Osteocyte (in vitro differentiated cells): Measurements from ENCODE around the gene GFM1. TPM values are rescaled to one million over a fixed set of nuclear protein-coding genes. Genes with fewer than 3 reads are reported as not detected.

Source experiments
- DNase-seq: peaks from one replicate; pipeline ENCODE4 v3.0.0; 2021; ENCODE audit warnings: mixed read lengths; ENCODE audit not compliant: unreplicated experiment; ENCODE audit errors: extremely low spot score
- H3K27ac Mint-ChIP-seq: one replicate; pipeline ENCODE4 v1.8.0; 2021; ENCODE audit warnings: mild to moderate bottlenecking, mixed read lengths; ENCODE audit not compliant: unreplicated experiment
- H3K27me3 Mint-ChIP-seq: one replicate; pipeline ENCODE4 v1.8.0; 2021; ENCODE audit warnings: mixed read lengths; ENCODE audit not compliant: unreplicated experiment
- H3K36me3 Mint-ChIP-seq: one replicate; pipeline ENCODE4 v1.8.0; 2021; ENCODE audit warnings: mixed read lengths; ENCODE audit not compliant: unreplicated experiment
- H3K4me1 Mint-ChIP-seq: one replicate; pipeline ENCODE4 v1.8.0; 2021; ENCODE audit warnings: mixed read lengths; ENCODE audit not compliant: unreplicated experiment
- H3K4me3 Mint-ChIP-seq: one replicate; pipeline ENCODE4 v1.8.0; 2021; ENCODE audit warnings: mild to moderate bottlenecking, moderate library complexity, mixed read lengths; ENCODE audit not compliant: unreplicated experiment
- H3K9me3 Mint-ChIP-seq: one replicate; pipeline ENCODE4 v1.8.0; 2021; ENCODE audit warnings: mixed read lengths; ENCODE audit not compliant: unreplicated experiment
- total RNA-seq: library from RNA; stranded (reverse); gene quantifications from 2 replicates; pipeline ENCODE4 v1.2.1, GENCODE V29; 2021
- TF ChIP-seq, protein P1 (sequence below): fragments of 200-600 bp; sonication (generic); IDR thresholded peaks from 2 replicates; pipeline ENCODE4 v1.5.0; 2021; ENCODE audit warnings: antibody characterized with exemption, mild to moderate bottlenecking, moderate library complexity

The GFM1 gene
- total RNA-seq, 1 donor from 2014 or later = 38.0 TPM

GRCh38 chr3:158651192-158651591, 6.9 kb downstream of the GFM1 start:
- H3K4me3 Mint-ChIP-seq = no peak overlapping the region
- H3K36me3 Mint-ChIP-seq = peaks cover 43% of the 10 kb centered on the region
- H3K27me3 Mint-ChIP-seq = no peaks in the 10 kb centered on the region
- TF ChIP-seq, protein P1, sequence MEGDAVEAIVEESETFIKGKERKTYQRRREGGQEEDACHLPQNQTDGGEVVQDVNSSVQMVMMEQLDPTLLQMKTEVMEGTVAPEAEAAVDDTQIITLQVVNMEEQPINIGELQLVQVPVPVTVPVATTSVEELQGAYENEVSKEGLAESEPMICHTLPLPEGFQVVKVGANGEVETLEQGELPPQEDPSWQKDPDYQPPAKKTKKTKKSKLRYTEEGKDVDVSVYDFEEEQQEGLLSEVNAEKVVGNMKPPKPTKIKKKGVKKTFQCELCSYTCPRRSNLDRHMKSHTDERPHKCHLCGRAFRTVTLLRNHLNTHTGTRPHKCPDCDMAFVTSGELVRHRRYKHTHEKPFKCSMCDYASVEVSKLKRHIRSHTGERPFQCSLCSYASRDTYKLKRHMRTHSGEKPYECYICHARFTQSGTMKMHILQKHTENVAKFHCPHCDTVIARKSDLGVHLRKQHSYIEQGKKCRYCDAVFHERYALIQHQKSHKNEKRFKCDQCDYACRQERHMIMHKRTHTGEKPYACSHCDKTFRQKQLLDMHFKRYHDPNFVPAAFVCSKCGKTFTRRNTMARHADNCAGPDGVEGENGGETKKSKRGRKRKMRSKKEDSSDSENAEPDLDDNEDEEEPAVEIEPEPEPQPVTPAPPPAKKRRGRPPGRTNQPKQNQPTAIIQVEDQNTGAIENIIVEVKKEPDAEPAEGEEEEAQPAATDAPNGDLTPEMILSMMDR = no peak
- H3K4me1 Mint-ChIP-seq = peaks cover 2% of the 10 kb centered on the region
- no peak overlapping the region for H3K27ac Mint-ChIP-seq
- no peaks in the 10 kb centered on the region for H3K9me3 Mint-ChIP-seq
- no peak for DNase-seq

DNA sequence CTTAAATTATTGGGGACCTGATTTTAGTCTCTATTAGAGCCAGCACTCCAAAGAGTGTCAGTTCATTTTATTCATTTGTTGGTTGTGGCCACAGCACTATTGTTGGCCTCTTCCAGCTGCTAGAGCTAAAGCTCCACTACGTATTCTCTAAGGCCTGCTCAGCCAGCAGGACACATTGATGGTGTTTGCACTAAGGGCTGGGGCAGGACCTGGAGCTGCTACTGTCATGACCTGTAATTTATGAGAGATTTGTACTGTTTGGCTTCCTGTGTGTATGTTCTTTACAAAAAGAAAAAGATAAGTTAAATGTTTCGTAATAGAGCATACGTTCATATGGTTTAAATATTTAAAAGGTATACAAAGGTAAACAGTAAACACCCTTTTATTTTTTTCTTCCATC, 8.1 kb downstream of the GFM1 start:
- no peaks in the 10 kb centered on the region for H3K27me3 Mint-ChIP-seq
- no peak overlapping the region for H3K4me3 Mint-ChIP-seq
- no peaks in the 10 kb centered on the region for H3K4me1 Mint-ChIP-seq
- no peak for DNase-seq
- TF ChIP-seq, protein P1 = no peak
- no peak overlapping the region for H3K27ac Mint-ChIP-seq
- no peaks in the 10 kb centered on the region for H3K9me3 Mint-ChIP-seq
- H3K36me3 Mint-ChIP-seq = peaks cover 41% of the 10 kb centered on the region

DNA sequence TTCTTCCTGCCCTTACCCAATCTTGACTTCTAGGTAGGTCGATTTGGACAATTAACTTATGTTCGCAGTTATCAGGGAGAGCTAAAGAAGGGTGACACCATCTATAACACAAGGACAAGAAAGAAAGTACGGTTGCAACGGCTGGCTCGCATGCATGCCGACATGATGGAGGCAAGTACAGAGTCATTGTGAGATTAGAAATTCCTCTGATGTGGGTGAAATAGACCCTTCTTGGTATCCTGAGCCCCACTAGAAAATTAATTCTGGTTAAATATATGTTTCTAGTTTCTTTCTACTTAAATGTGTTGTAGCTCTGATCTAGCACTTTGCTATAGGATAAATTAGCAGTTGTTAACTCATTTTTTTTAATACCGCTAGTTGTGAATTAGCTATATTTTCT, 14.6 kb downstream of the GFM1 start:
- TF ChIP-seq, protein P1 = no peak
- no peaks in the 10 kb centered on the region for H3K9me3 Mint-ChIP-seq
- H3K4me1 Mint-ChIP-seq = no peaks in the 10 kb centered on the region
- no peaks in the 10 kb centered on the region for H3K27me3 Mint-ChIP-seq
- no peak overlapping the region for H3K4me3 Mint-ChIP-seq
- peaks cover 24% of the 10 kb centered on the region for H3K36me3 Mint-ChIP-seq
- DNase-seq = no peak
- no peak overlapping the region for H3K27ac Mint-ChIP-seq

DNA sequence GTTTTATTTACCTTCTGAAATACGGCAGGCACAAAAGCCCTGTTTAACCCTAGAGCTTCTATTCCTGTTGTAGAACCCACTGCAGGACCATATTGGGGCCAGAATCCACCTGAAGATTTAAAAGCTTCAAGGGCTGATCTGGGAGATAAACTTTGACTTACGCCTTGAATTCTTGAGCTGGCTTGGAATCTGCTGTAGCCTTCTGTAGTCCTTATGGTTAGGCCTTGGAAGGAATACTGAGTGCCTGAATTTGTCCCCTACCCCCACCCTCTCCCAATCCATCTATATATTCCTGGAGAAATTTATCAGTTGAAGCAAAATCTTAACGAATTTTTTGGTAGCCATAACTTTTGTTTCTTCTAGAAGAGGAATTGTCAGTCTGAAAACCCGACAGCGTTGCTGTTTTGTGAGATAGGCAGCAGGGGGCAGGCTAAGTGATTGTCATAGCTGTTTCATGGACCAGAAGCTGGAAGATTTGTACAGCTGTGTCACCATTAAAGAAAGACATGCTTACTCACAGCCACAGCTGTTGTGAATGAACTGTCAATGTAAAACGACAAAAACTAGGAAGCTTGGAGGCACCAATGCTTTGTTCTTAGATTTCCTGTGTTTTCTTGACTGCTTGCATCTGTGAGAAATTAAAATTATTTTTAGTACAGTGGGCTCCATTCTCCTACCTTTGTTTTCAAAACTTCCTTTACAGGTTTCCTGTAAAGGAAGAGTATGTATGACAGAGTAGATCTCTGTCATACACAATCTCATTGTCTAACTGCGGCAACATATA, 15.3 kb downstream of the GFM1 start:
- peak overlapping the region; percentile 56 for H3K27ac Mint-ChIP-seq
- DNase-seq = no peak
- TF ChIP-seq, protein P1 = peak; percentile 78
- no peaks in the 10 kb centered on the region for H3K27me3 Mint-ChIP-seq
- no peaks in the 10 kb centered on the region for H3K4me1 Mint-ChIP-seq
- H3K36me3 Mint-ChIP-seq = peaks cover 30% of the 10 kb centered on the region
- no peaks in the 10 kb centered on the region for H3K9me3 Mint-ChIP-seq
- no peak overlapping the region for H3K4me3 Mint-ChIP-seq

DNA sequence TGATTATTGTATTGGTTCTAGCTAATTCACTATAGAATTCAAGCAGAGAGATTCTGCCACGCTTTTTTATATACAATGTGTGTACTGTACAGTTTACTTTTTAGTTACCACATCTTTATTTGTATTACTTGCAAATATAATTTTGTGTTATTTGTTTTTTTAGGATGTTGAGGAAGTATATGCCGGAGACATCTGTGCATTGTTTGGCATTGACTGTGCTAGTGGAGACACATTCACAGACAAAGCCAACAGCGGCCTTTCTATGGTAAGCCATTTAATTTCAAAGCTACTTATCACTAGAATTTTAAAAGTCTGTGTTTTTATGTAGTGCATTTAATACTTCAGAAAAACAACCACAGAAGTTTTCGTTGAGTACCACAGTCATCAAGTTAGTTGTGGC, 16.4 kb downstream of the GFM1 start:
- no peaks in the 10 kb centered on the region for H3K4me1 Mint-ChIP-seq
- peaks cover 34% of the 10 kb centered on the region for H3K36me3 Mint-ChIP-seq
- H3K9me3 Mint-ChIP-seq = no peaks in the 10 kb centered on the region
- no peak overlapping the region for H3K4me3 Mint-ChIP-seq
- H3K27me3 Mint-ChIP-seq = no peaks in the 10 kb centered on the region
- H3K27ac Mint-ChIP-seq = no peak overlapping the region
- TF ChIP-seq, protein P1 = no peak
- DNase-seq = no peak
